Activated CD8-positive, alpha-beta T cell treated with anti-CD3 and anti-CD28 coated beads for 36 hours (primary cell): Measurements from ENCODE around the gene FAM32A. TPM values are rescaled to one million over a fixed set of nuclear protein-coding genes. Genes with fewer than 3 reads are reported as not detected.
A peak's percentile ranks its signal among the peaks of the same experiment; 100 is the strongest.

Experiments
- ATAC-seq: fragments of 200-7000 bp; cut with Tn5 transposase; one replicate; pipeline ENCODE4 v1.10.0; 2021; ENCODE audit warnings: mild to moderate bottlenecking, moderate library complexity
- CTCF ChIA-PET: fragments of 350-600 bp; sonication (Branson Sonifier 250); formaldehyde crosslinking; loops from one replicate; lab custom pipeline; 2021; ENCODE audit warnings: antibody characterized with exemption; lab: Charles Lee
- POLR2A ChIA-PET: fragments of 350-600 bp; sonication (Branson Sonifier 250); formaldehyde crosslinking; loops from one replicate; lab custom pipeline; 2021; ENCODE audit warnings: antibody characterized with exemption; lab: Charles Lee
- DNase-seq: peaks from one replicate; pipeline ENCODE4 v3.0.0-alpha.2; 2020
- H3K27ac Mint-ChIP-seq: one replicate; pipeline ENCODE4 v1.8.0; 2021; ENCODE audit warnings: mild to moderate bottlenecking, mixed read lengths
- H3K27me3 Mint-ChIP-seq: one replicate; pipeline ENCODE4 v1.8.0; 2021; ENCODE audit warnings: mixed read lengths
- H3K36me3 Mint-ChIP-seq: one replicate; pipeline ENCODE4 v1.8.0; 2021; ENCODE audit warnings: low read depth, mixed read lengths
- H3K4me1 Mint-ChIP-seq: one replicate; pipeline ENCODE4 v1.8.0; 2021; ENCODE audit warnings: low read depth, mixed read lengths
- H3K4me3 Mint-ChIP-seq: one replicate; pipeline ENCODE4 v1.8.0; 2021; ENCODE audit warnings: mild to moderate bottlenecking, moderate library complexity, mixed read lengths
- H3K9me3 Mint-ChIP-seq: one replicate; pipeline ENCODE4 v1.8.0; 2021; ENCODE audit warnings: mixed read lengths
- intact Hi-C: fragments of 100-400 bp; cut with micrococcal nuclease; formaldehyde crosslinking; loops from one replicate; pipeline ENCODE4 v1.10.0; 2022
- total RNA-seq, 2 experiments: library from RNA; stranded (reverse); gene quantifications; one replicate each; pipeline ENCODE4 v1.2.3, GENCODE V29; 2021
- TF ChIP-seq, protein P1 (sequence below): fragments of 200-600 bp; IDR thresholded peaks from one replicate; pipeline ENCODE4 v1.8.0; 2022; ENCODE audit warnings: antibody characterized with exemption, mild to moderate bottlenecking

FAM32A gene
- total RNA-seq, 2 experiments from 2014 or later = 41.7 to 44.7 TPM

GRCh38 chr19:16232127-16232526 is 46.9 kb downstream of the FAM32A start:
- Mint-ChIP-seq H3K4me3 (no peak overlapping the region), H3K9me3 (peaks cover 10% of the 10 kb centered on the region), H3K27ac (no peak overlapping the region), H3K27me3 (no peaks in the 10 kb centered on the region), H3K36me3 (peaks cover 48% of the 10 kb centered on the region), H3K4me1 (peaks cover 37% of the 10 kb centered on the region)
- intact Hi-C loops = no loop called here
- TF ChIP-seq, protein P1, sequence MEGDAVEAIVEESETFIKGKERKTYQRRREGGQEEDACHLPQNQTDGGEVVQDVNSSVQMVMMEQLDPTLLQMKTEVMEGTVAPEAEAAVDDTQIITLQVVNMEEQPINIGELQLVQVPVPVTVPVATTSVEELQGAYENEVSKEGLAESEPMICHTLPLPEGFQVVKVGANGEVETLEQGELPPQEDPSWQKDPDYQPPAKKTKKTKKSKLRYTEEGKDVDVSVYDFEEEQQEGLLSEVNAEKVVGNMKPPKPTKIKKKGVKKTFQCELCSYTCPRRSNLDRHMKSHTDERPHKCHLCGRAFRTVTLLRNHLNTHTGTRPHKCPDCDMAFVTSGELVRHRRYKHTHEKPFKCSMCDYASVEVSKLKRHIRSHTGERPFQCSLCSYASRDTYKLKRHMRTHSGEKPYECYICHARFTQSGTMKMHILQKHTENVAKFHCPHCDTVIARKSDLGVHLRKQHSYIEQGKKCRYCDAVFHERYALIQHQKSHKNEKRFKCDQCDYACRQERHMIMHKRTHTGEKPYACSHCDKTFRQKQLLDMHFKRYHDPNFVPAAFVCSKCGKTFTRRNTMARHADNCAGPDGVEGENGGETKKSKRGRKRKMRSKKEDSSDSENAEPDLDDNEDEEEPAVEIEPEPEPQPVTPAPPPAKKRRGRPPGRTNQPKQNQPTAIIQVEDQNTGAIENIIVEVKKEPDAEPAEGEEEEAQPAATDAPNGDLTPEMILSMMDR = no peak
- no peak for DNase-seq
- ChIA-PET CTCF (no interaction called here), POLR2A (no interaction called here)
- no peak for ATAC-seq

DNA sequence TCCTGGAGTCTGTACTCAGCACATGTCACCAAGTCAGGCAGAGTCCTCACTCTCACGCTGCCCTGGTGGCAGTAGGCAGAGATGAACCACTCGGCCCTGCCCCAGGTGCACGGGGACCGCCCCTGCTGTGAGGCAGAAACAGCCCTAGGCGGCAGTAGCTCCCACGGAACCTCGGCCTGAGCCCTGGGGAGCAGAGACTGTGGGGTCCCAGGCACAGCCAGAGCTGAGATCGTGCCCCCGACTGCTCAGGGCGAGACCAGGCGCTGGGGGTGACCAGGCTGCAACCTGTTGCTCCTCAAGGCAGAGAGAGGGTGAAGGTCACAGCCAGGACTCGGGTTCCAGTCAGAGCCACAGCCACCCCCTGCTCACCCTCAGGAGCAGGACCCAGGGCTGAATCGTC is 47.4 kb downstream of the FAM32A start:
- Mint-ChIP-seq H3K36me3 (peaks cover 48% of the 10 kb centered on the region), H3K27ac (no peak overlapping the region), H3K4me3 (no peak overlapping the region), H3K9me3 (peaks cover 10% of the 10 kb centered on the region), H3K4me1 (peaks cover 37% of the 10 kb centered on the region), H3K27me3 (no peaks in the 10 kb centered on the region)
- TF ChIP-seq, protein P1 = no peak
- ATAC-seq (peak; percentile 43), DNase-seq (peak; percentile 30)
- POLR2A ChIA-PET = no interaction called here
- CTCF ChIA-PET = no interaction called here
- intact Hi-C loops = no loop called here

GRCh38 chr19:16233081-16233776 is 48.0 kb downstream of the FAM32A start:
- TF ChIP-seq, protein P1 = no peak
- CTCF ChIA-PET = no interaction called here
- Mint-ChIP-seq H3K4me1 (peaks cover 41% of the 10 kb centered on the region), H3K27me3 (no peaks in the 10 kb centered on the region), H3K9me3 (peaks cover 10% of the 10 kb centered on the region), H3K4me3 (no peak overlapping the region), H3K27ac (peak overlapping the region; percentile 55), H3K36me3 (peaks cover 48% of the 10 kb centered on the region)
- intact Hi-C loops = no loop called here
- POLR2A ChIA-PET = interaction anchor here (1.5 kb wide), 1 partner anchor 10 kb away, joined by 4 read pairs; no protein-coding TSS in a partner anchor
- ATAC-seq (no peak), DNase-seq (no peak)

- Mint-ChIP-seq H3K4me3 (no peak overlapping the region), H3K27me3 (no peaks in the 10 kb centered on the region), H3K27ac (peak overlapping the region; percentile 73), H3K9me3 (peaks cover 10% of the 10 kb centered on the region), H3K4me1 (peaks cover 46% of the 10 kb centered on the region), H3K36me3 (peaks cover 48% of the 10 kb centered on the region)
- peak; percentile 60 for ATAC-seq
- TF ChIP-seq, protein P1 = no peak
- intact Hi-C loops = no loop called here
- ChIA-PET CTCF (interaction anchor here (1.1 kb wide), 1 partner anchor 16 kb away, joined by 3 read pairs; no protein-coding TSS in a partner anchor), POLR2A (interaction anchor here (1.5 kb wide), 1 partner anchor 11 kb away, joined by 4 read pairs; no protein-coding TSS in a partner anchor)
- peak; percentile 33 for DNase-seq
Measured at GRCh38 chr19:16233836-16234551, 48.8 kb downstream of the FAM32A start.
